K562 (cell line): ENCODE data around the gene BTBD16. TPM values are rescaled to one million over a fixed set of nuclear protein-coding genes. Genes with fewer than 3 reads are reported as not detected.

Experiments used
- CEBPZ ChIP-seq: fragments of 150-350 bp; IDR thresholded peaks from 2 replicates; pipeline ENCODE4 v1.6.1; 2014; ENCODE audit warnings: low read depth, mild to moderate bottlenecking, low read length, borderline replicate concordance
- E2F5 ChIP-seq: sonication (generic); formaldehyde crosslinking; IDR thresholded peaks from 2 replicates; pipeline ENCODE4 v1.8.0; 2022; ENCODE audit warnings: mild to moderate bottlenecking, missing genetic modification reagents
- ELK1 ChIP-seq: sonication (generic); formaldehyde crosslinking; IDR thresholded peaks from 2 replicates; pipeline ENCODE4 v1.8.1; 2022; ENCODE audit warnings: missing genetic modification reagents
- ETV5 ChIP-seq: sonication (generic); formaldehyde crosslinking; IDR thresholded peaks from 2 replicates; pipeline ENCODE4 v1.4.0; 2020; ENCODE audit warnings: low read depth, mild to moderate bottlenecking, missing genetic modification reagents
- HCFC1 ChIP-seq: IDR thresholded peaks from 2 replicates; pipeline ENCODE4 v1.6.1; 2012; ENCODE audit warnings: low read depth, low read length, improper control_type of control experiment
- IRF2 ChIP-seq: sonication (generic); formaldehyde crosslinking; IDR thresholded peaks from 2 replicates; pipeline ENCODE4 v1.8.1; 2022; ENCODE audit warnings: mild to moderate bottlenecking, missing genetic modification reagents
- MAFF ChIP-seq: IDR thresholded peaks from 2 replicates; pipeline ENCODE4 v1.6.1; 2012; ENCODE audit warnings: low read length, improper control_type of control experiment
- POLR2G ChIP-seq: fragments of 200-400 bp; formaldehyde crosslinking; IDR thresholded peaks from 2 replicates; pipeline ENCODE4 v1.6.1; 2017; ENCODE audit warnings: low read depth, mild to moderate bottlenecking, antibody characterized with exemption, low read length, moderate library complexity
- PYGO2 ChIP-seq: fragments of 450-650 bp; IDR thresholded peaks from 2 replicates; pipeline ENCODE4 v1.6.1; 2016; ENCODE audit warnings: mild to moderate bottlenecking, missing genetic modification characterization, moderate library complexity, missing compliant biosample characterization
- SMAD3 ChIP-seq: fragments of 450-650 bp; formaldehyde crosslinking; conservative IDR thresholded peaks from 2 replicates; pipeline ENCODE4 v1.4.0; 2020; ENCODE audit warnings: mild to moderate bottlenecking
- ZNF121 ChIP-seq: sonication (generic); formaldehyde crosslinking; conservative IDR thresholded peaks from 2 replicates; pipeline ENCODE4 v1.8.0; 2022; ENCODE audit warnings: missing genetic modification reagents
- polyA plus RNA-seq, 8 experiments: library from polyadenylated mRNA; depleted of rRNA in 4 of 8; stranded (reverse) in 5 of 8; unstranded in 3 of 8; fragments of >200 nt; fragmentation: Nextera tagmentation in 2 of 8; fragmentation: Illumina TruSeq in 1 of 8; extraction: Ambion mirVana in 2 of 8; extraction: Trizol in 1 of 8; gene quantifications; 2 replicates each; pipeline versions ENCODE4 v1.2.1 to v1.2.3, GENCODE V29; 2011 to 2014; ENCODE audit warnings: inconsistent platforms in 1 of 8, missing spikeins in 1 of 8
- total RNA-seq, 7 experiments: library from RNA; depleted of rRNA in 6 of 7; stranded (reverse); fragments of >200 nt in 6 of 7; fragmentation: Illumina TruSeq in 2 of 7; extraction: Trizol in 2 of 7; gene quantifications; 2 replicates each; pipeline versions ENCODE4 v1.2.1 to v1.2.3, GENCODE V29; 2011 to 2021; ENCODE audit warnings: low replicate concordance in 1 of 7
- TF ChIP-seq, protein P1 (sequence below): fragments of 250-450 bp; sonication (Bioruptor Pico); IDR thresholded peaks from 2 replicates; pipeline ENCODE4 v1.8.0; 2022; ENCODE audit warnings: moderate library complexity, mild to moderate bottlenecking, inconsistent platforms
- TF ChIP-seq, protein P2 (sequence below), 2 experiments: fragments of 450-650 bp in 1 of 2; sonication (generic) in 1 of 2; formaldehyde crosslinking in 1 of 2; IDR thresholded peaks in 1 of 2; conservative IDR thresholded peaks in 1 of 2; 2 replicates each; pipeline versions ENCODE4 v1.6.1 to v1.8.1; 2016 to 2023; ENCODE audit warnings: mild to moderate bottlenecking in 2 of 2, moderate library complexity in 2 of 2, inconsistent platforms in 1 of 2, missing genetic modification reagents in 1 of 2
- TF ChIP-seq, protein P3 (sequence below): IDR thresholded peaks from 2 replicates; pipeline ENCODE4 v1.6.1; 2014; ENCODE audit warnings: antibody characterized with exemption
- TF ChIP-seq, protein P4 (sequence below): sonication (generic); formaldehyde crosslinking; IDR thresholded peaks from 2 replicates; pipeline ENCODE4 v1.8.1; 2023; ENCODE audit warnings: mild to moderate bottlenecking, missing genetic modification reagents

Gene BTBD16
- total and polyA plus RNA-seq, 9 of the 15 experiments (the other 6 are each of a cell fraction or from before 2014, with no cell fraction given): 0.11 TPM; not detected in 8

DNA sequence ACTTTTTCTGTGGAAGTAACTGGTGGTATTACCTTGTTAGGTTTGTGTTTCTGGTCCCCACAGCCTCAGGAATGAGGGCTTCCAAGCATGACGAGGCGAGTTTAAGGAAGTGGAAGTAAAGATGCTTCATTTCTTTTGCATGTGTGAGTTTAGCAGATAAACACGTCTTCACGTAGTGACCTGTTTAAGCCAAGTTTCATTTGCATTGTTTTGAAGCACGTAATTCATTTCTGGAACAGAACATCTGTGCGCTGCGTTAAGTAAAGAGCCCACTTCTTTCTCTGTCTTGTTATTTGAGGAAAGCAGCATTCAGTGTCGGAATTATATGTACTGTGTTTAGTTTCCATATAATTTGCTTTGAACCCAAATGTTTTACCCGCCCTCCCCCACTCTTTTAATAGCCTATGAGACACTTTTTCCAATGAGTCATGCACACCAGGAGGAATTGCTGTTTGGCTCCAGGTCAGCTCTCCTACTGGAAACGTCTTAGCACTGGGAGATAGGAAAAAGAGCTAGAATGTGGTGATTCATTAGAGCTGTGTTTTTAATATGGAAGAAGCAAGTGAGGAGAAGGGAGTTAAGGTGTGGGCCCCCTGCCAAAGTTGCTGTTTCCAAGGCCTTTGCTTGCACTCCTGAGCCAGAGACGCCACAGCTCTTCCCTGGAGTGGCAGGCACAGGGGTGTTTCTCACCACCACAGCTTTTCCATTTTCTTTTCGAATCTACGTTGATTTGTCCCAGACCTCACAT lies 36.7 kb downstream of the BTBD16 start (continued):
- TF ChIP-seq, protein P1, sequence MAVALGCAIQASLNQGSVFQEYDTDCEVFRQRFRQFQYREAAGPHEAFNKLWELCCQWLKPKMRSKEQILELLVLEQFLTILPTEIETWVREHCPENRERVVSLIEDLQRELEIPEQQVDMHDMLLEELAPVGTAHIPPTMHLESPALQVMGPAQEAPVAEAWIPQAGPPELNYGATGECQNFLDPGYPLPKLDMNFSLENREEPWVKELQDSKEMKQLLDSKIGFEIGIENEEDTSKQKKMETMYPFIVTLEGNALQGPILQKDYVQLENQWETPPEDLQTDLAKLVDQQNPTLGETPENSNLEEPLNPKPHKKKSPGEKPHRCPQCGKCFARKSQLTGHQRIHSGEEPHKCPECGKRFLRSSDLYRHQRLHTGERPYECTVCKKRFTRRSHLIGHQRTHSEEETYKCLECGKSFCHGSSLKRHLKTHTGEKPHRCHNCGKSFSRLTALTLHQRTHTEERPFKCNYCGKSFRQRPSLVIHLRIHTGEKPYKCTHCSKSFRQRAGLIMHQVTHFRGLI (CRISPR knock-in tag): no peak
- TF ChIP-seq IRF2 (CRISPR knock-in tag): no peak
- TF ChIP-seq E2F5 (CRISPR knock-in tag): no peak
- no peak for TF ChIP-seq SMAD3 (CRISPR knock-in tag)
- no peak for TF ChIP-seq ETV5 (CRISPR knock-in tag)
- no peak for TF ChIP-seq MAFF
- TF ChIP-seq CEBPZ: no peak
- TF ChIP-seq, protein P2, sequence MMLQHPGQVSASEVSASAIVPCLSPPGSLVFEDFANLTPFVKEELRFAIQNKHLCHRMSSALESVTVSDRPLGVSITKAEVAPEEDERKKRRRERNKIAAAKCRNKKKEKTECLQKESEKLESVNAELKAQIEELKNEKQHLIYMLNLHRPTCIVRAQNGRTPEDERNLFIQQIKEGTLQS (IDR thresholded peaks at IDR 0.05): peak; percentile 69
- TF ChIP-seq, protein P2 (CRISPR knock-in tag; conservative IDR thresholded peaks at IDR 0.05): peak; percentile 94
- TF ChIP-seq, protein P3, sequence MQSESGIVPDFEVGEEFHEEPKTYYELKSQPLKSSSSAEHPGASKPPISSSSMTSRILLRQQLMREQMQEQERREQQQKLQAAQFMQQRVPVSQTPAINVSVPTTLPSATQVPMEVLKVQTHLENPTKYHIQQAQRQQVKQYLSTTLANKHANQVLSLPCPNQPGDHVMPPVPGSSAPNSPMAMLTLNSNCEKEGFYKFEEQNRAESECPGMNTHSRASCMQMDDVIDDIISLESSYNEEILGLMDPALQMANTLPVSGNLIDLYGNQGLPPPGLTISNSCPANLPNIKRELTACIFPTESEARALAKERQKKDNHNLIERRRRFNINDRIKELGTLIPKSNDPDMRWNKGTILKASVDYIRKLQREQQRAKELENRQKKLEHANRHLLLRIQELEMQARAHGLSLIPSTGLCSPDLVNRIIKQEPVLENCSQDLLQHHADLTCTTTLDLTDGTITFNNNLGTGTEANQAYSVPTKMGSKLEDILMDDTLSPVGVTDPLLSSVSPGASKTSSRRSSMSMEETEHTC: no peak
- no peak for TF ChIP-seq ELK1
- no peak for TF ChIP-seq ZNF121 (CRISPR knock-in tag)
- no peak for TF ChIP-seq POLR2G
- no peak for TF ChIP-seq HCFC1
- TF ChIP-seq PYGO2 (tag): no peak
- TF ChIP-seq, protein P4, sequence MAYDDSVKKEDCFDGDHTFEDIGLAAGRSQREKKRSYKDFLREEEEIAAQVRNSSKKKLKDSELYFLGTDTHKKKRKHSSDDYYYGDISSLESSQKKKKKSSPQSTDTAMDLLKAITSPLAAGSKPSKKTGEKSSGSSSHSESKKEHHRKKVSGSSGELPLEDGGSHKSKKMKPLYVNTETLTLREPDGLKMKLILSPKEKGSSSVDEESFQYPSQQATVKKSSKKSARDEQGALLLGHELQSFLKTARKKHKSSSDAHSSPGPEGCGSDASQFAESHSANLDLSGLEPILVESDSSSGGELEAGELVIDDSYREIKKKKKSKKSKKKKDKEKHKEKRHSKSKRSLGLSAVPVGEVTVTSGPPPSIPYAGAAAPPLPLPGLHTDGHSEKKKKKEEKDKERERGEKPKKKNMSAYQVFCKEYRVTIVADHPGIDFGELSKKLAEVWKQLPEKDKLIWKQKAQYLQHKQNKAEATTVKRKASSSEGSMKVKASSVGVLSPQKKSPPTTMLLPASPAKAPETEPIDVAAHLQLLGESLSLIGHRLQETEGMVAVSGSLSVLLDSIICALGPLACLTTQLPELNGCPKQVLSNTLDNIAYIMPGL: no peak
